Activated T-cell treated with anti-CD3 and anti-CD28 coated beads, Interleukin-2, amount 50 U/mL, for 48 hours (primary cell): ENCODE results near the gene UMAD1.

Experiments used
- DNase-seq, 2 experiments: peaks; one replicate each; pipeline ENCODE4 v3.0.0-alpha.2; 2020

UMAD1 gene

DNA sequence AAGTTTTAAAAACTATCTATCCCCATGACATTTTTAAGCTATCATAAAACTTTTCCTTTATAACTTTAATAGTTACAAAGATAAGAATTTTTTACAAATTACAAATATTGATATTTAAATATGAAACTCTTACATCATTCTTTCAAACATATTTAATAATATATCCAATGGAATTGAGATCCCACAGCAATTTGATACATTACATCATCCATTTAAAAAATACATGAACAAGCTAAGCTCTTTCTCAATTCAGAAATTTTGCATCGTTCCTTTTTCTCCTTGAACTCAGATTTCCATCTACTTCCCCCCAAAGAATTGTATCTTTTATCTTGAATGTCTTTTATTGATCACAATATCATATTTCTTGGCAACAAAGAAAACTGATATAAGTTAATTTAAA lies 209.6 kb downstream of the UMAD1 start:
- no peak for DNase-seq

DNA sequence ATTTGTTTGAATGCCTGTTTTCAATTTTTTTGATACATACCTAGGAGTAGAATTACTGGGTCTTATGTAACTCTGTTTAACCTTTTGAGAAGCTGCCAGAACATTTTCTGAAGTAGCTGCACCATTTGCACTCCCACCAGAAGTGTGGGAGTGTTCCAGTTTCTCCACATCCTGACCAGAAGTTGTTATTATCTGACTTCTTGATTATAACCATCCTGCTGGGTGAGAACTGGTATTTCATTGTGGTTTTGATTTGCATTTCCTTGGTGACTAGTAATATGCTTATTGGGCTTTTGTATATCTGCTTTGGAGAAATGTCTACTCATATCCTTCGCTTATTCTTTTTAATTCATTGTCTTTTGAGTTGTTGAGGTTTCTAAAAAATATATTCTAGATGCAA lies 210.8 kb downstream of the UMAD1 start:
- no peak for DNase-seq

DNA sequence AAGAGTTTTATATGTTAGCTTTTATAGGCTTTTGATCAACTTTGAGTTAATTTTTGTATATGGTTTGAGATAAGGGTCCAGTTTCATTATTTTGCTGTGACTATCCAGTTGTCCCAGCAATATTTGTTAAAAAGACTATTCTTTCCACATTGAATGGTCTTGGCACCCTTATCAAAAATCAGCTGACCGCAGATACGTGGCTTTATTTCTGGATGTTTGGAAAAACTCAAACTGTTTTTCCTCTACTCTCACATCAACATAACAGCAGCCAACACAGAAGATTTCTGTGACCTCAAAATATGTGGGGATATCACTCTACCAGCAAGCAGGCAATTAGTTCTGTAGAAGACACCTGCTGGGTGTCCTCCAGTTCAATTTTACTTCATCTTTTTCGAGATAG lies 211.4 kb downstream of the UMAD1 start:
- DNase-seq = no peak

DNA sequence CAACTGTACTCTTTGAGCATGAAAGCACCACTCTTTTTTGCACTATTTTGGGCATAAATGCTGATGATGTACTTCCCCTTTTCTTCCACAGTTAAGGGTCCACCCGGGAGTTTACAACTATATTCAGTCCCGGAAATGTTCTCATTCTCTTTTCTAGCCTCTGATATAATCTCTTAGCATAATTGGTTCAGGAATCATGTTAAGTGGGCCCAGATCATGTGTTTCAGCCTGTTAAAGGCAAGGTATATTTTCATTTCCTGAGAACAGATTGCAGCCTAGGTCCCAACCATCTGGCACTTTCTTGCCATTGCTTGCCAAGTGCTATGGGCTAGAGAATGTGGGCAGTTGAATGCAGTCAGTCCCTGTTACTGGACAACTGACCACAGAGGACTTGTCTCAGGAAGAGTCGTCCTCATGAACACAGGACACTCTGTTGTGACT lies 216.6 kb downstream of the UMAD1 start:
- no peak for DNase-seq

DNA sequence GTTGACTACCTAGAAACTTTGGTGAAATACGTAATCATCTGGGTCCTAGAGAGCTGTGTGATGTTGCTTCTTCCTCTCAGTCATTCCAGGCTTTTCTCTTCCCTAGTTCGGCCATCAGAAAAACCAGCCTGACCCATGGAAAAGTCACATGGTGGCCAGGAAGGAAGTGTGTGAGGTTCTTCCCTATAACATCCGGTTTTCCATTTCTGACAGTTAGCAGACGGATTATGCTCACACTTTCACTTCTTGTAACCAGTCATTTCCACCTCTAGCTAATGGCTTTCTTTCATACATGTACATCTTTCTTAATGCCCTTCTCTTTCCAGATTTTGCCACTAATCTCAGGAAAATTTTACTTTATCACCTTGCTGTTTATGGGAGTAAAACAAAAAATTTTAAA lies 218.0 kb downstream of the UMAD1 start:
- DNase-seq = no peak

DNA sequence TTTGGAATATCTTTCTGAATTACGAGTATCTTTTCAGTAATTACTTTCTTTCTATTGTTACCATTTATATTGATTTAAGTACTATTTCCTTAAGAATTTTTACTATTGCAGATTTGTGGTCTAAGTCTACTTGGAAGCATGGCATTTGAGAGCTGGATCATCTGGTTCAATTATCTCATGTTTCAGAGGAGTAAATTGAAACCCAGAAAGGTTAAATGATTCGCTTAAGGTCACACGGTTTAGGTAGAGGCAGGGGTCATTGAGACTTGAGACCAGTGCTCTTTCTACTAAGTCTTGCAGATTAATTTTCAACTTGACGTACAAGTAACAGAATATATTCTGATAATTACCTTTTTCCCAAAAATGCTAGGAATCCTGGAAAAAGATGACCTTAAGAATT lies 218.9 kb downstream of the UMAD1 start:
- DNase-seq = no peak

DNA sequence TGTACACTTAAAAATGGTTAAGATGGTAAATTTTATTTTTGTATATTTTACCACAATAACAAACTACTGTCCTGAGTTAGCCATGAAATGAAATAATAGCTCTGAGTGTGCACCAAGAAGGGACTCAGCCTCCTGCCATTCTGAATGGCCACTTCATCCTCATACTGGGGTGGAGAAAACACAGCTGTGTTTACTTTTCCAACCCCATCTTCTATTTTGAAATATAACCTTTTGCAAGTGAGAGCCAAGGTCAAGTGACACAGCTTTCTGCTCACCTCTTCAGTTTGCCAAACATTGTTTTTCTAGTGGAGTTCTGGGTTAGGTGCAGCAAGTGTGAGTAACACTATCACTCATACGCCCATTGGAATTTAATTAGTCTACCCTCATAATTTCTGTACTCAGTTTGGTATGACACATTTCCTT lies 220.7 kb downstream of the UMAD1 start:
- DNase-seq = no peak

DNA sequence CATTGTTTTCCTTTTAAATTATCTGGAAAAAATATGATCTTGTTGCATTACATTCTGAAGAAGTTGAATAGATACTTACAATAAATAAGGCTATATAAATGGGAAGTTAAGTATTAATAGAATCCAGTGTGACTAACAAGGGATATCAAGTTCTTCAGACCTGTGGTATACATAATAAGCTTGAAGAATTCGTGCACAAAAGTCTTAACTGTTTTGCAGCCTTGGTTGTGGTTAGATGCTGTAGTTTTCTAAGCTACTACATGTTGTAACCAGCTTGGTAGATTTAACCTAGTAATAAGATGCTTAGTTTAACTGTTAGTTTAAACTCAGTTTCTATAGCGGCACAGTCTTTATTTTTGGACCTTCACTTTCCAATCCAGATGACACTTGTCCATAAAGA lies 221.8 kb downstream of the UMAD1 start:
- DNase-seq = no peak

DNA sequence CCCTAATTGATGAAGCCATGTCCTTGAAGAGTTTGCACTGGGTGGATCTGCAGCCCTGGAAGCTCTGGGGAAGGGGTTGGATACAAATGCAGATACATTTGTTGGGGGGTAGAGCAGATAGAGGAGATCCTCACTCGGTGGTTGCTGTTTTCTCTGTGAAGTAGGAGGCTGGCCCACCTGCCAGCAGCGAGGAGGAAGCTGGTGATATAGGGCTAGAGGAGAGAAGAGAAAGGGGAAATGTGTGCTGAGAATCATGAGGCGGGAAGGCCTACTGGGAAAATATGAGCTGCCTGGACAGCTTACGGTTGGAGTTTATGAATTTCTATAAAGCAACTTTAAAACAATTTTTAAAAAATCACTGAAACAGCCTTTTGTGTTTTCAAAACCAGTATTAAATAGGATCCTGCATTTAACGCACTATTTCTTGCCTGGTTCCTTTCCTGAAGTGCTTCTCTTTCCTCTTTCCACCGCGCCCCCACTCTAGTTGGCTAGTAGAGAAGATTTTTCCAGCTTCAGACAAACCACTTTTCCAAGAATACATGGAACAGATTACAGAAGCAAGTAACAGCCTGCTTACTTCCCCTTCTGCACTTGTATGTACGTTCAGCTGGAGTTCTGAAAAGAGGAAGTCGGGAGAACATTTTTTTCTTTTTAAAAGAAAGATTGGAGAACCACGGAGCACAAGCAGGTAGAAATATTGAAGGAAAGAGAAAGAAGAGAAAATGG lies 227.5 kb downstream of the UMAD1 start:
- no peak for DNase-seq

DNA sequence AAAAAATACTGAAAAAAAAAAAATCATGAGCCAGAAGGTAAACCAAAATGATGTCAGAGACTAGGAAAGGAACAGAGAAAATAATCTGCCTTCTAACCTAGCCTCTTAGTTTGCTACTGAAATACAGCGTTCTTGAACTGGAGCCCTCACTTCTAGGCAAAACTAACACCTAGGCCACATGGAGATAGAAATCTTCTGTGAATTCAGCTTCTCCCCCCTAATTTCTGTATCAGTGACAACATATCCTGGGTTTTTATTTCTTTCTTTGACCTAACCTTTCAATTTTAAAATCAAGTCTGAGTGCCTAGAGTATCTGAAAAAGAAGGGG lies 228.0 kb downstream of the UMAD1 start:
- DNase-seq = no peak

DNA sequence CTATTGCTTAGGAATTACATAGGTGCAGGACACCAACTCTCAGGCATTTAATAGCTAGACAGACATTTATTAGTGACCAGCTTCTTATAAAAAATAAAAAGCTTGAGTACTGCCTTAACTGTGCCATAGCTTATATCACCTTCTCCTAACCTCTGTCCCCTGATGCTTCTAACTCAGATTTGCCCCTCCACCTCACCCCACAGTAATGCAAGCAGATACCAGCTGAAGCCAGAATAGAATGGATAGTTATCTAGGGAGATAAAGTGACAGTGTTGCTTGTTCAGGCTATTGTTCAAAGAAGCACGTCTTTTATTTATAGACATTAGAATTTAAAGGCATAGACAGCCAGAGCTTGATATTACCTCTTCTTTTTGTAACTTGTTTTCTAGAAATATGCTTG lies 228.5 kb downstream of the UMAD1 start:
- DNase-seq = no peak

DNA sequence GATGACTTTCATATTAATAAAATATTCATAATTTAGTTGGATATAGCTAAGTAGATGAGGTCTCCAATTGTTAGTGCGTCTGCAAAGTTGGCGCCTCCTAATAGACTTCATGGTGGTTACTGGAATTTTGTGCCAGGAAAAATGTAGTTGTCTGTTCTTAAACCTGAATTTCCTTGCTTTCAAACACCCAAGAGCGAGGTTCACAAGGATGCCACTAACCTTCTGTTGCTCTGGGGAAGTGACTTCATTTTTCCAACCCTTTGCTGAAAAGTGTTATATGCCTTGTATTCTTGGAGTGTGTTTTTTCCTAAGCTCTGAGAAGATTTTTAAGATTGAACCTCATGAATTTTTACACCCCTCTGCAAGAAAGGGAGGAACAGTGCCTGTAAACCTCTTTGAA lies 229.1 kb downstream of the UMAD1 start:
- DNase-seq = no peak

DNA sequence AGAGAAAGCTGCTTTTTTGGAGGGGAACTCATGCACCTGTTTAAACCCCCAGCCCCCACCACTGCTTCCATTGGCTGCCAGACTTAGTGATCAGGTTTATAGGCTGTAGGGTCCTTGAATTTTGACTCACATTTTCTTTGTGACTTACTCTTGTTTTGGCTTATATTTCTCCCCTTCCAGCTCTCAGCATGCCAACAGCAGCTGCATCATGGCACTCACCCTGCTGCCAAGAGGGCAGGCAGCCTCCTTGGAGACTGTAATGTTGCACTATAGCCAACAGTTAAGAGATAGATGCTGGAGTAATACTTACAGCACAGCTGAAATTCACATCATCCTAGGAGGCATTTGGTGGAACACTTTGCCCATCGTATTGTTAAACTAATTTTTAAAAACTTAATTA lies 230.0 kb downstream of the UMAD1 start:
- no peak for DNase-seq

DNA sequence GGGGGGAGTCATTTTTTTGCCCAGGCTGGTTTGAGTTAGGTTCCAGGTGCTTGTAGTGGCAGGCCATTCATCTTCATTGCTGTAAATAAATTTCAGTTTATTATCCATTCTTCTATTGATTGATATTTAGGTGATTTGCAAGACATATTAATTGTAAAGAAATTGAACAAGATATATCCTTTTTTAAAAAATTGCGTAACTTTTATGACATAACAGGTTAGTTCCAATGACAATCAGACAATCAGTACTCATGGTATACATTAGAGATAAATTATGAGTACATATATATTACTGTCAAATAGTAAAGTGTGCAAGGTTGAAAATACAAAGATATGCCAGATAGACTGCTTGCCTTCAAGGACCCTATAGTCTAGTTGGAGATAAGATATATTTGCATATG lies 235.9 kb downstream of the UMAD1 start:
- DNase-seq = no peak

DNA sequence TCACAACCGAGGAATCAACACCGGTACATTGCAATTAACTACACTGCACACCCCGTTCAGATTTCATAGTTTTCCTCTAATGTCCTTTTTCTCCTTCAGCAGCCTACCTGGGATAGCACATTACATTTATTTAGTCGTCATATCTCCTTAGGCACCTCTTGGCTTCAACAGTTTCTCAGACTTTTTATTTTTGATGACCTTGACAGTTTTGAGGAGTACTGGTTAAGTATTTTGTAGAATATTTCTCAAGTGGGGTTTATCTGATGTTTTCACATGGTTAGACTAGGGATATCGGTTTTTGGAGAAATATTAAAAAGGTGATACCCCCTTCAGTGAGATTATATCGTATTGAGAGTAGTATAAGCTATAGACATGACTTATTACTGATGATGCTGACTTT lies 241.0 kb downstream of the UMAD1 start:
- DNase-seq = no peak

DNA sequence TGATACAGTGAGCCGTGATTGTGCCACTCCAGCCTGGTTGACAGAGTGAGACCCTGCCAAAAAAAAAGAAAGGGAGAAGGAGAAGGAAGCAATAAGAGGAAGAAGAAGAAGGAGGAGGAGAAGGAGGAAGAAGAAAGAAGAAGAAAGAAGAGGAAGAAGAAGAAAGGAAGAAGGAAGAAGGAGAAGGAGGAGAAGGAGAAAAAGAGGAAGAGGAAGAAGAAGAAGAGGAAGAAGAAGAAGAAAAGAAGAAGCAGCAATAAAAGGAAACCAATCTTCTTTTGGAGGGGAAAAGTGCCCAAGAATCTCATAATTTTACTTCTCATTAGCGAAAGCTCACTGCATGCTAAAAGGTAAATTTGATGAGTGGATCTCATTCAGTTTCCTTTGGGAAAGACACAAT lies 242.3 kb downstream of the UMAD1 start:
- DNase-seq = no peak

DNA sequence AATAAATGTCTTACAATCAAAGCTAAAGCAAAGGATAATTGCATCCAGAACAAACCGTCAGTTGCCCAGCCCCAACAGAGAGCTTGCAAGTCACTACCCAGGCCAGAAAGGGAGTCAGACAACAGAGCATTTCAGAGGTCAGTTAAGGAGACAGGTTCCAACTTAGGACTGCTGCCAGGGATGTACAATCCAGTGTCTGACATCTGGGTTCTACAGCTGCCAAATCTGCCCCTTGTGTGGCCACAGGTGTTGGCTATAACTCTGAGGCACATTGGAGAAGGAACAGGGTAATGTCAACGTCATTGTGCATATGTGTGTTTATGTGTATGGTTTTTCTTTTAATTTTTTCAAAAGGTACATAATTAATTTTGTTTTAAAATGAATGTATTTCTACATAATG lies 242.8 kb downstream of the UMAD1 start:
- no peak for DNase-seq

DNA sequence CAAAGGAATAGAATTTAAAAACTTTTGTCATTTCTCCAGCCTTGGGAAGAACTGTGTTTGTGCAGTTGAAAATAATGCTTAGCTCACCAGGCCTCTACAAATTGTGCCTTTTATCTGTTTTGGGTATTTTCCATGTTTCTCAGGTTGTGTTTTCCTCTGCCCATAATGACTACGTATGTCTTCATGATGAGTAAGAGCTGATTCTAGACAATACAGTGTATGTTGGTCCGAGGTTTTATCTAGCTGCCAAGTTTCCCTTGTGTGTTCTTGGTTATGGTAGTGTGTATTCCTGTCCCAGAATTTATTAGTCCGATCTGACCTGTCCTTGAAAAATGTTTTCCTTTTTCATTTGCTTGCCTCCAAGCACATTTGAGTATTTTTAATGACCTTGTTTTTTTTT lies 244.3 kb downstream of the UMAD1 start:
- no peak for DNase-seq

DNA sequence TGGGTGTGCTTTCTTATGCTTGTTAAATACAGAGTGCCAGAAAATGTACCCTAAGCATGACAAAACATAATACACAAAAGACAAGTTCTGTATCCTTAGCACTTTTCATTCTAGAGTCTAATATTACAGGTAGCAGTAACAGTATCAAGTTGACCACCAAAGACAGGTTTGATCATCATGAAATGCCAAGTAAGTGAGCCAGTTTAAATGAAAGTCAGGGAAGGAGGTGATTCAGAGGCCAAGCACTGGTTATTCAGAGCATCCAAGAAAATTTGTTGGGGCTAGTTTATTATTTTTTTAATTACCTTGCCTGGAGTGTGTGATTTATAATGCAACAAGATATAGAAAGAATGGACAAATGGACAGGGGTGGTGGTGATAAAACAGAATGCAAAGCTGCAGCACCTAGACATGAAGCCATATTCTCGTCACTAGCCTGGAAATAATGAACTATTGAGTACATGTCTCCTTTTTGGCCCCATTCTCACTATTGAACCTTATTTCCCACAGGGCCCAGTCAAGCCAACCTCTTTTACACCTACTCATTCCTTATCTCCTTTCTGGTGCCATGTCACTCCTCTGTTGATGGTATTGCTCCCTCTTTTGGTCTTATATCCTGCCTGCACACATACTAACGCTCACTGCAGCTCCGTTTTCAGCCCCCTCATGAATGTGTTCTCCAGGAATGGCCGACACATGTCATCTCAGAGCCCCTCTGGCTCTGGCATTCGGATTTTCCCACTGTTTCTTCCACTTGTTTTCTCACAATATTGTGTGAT lies 249.4 kb downstream of the UMAD1 start:
- DNase-seq = no peak

DNA sequence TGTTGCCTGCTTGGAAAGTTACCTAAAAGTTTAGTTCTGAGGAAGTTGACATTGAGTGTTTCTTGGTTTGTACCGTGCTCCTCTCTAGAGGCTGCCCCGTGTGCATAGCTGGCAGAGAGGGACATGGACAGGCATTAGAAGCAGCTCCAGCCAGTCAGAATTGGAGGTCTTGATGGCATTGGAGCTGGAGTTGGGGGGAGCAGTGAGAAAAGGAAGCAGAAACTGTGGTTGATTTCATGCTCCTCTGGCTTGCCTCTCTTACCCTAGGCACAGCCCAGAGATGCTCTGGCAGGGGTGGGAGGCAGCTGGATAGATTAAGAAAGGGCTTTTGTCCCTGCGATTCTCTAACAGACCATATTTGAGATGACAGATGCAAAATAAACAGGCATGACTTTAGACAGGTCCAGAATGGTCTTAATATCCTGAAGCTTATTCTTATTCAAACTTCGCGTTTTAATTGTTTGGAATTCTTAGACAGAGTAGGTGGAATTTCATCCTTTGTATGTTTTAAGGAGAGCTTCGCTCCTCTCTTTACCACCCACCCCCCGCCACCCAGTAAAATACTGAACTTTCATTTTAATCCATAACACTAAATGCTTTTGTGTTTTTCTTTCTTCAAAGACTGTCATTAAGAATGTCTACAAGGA lies 254.6 kb downstream of the UMAD1 start:
- no peak for DNase-seq

DNA sequence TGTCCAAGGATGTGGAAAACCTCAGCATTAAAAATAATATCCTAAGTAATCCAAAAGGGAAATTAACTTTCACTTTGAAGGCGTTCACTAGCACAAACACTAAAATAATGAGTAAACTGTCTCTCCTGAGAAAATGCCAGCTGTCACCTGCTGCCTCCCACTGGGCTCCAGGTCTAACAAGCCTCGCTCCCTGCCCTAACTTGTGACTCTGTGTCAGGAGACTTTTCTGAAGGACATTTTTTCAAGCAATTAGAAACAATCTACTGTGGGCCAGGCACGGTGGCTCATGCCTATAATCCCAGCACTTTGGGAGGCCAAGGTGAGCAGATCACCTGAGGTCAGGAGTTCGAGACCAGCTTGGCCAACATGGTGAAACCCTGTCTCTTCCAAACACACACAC lies 255.2 kb downstream of the UMAD1 start:
- no peak for DNase-seq

DNA sequence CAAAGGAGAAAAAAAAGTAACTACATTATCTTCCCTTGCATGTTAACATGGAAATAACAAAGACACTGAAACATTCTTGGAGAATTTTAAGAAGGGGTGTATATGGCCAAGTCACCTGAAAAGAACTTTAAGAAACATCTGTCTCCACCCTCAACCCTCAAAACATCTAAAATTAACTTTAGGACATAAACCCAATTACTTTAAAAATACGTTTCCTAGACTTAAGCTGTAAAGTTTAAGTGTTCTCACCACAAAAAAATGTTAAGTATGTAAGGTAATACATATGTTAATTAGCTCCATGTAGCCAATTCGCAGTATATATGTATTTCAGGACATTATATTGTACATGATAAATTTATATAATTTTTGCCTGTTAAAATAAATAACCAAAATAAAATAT lies 257.0 kb downstream of the UMAD1 start:
- DNase-seq = no peak

DNA sequence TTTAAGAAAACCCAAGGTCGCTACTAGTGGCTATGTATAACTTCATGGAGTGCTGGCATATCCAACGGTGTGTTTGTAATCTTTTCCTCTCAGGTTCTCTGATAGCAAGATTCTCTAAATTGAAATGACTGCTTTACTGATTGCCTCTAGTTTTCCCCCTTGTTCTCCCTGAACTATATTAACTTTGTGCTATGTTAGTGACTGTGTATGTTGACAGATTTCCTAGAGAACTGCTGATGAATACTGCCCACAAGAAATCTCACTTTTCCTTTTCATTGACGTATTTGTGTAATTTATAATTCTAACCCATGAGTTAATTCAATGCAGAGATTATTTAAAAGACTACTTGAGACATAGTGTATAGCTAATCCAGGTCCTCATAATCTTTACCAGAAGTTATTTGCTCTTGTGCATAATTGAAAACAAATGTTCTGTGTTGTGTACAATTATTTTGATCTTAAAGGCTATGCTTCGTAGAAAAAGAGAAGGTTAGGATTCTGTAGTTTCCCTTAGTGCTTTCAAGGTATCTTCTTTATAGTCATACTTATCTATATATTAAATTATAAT lies 257.5 kb downstream of the UMAD1 start:
- no peak for DNase-seq

DNA sequence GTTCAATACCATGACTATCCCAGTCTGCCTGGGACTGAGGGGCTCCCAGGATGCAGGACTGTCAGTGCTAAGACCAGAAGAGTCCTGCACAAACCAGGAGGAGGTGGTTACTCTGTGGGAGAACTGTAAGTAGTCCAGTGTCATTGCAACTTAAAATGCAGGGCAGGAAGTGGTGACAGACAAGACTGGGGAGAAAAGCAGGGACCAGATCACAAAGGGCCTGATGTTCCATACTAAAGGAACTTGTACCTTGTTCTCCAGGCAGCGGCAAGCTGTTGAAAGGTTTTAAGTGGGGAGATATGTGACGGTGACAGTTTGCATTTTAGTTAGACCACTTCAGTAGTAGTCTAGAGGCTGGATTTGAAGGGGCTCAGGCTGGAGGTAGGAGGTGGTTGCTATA lies 262.3 kb downstream of the UMAD1 start:
- DNase-seq = no peak
